ENCODE results near the gene CCDC88B. TPM values are rescaled to one million over a fixed set of nuclear protein-coding genes. Genes with fewer than 3 reads are reported as not detected.

The CCDC88B gene
- total RNA-seq, 1 experiment from 2014 or later, result 17.1 TPM

- Histone ChIP-seq H3K27me3 (ENCODE audit: control insufficient read depth, insufficient read depth, low read length) (no peaks in the 10 kb centered on the region), H3K4me3 (ENCODE audit: low read depth in 2 of 2, low read length in 2 of 2) (no peak overlapping the region), H3K9me3 (ENCODE audit: control insufficient read depth, insufficient read depth, low read depth, low read length) (no peaks in the 10 kb centered on the region), H3K4me1 (ENCODE audit: control insufficient read depth, insufficient read depth, low read length) (peaks cover 16% of the 10 kb centered on the region), H3K36me3 (ENCODE audit: control insufficient read depth, insufficient read depth, low read length) (no peaks in the 10 kb centered on the region), H3K27ac (ENCODE audit: low read length) (no peak overlapping the region)
- BruUV-seq (replicated peaks), result no TSS peak
- ATAC-seq, result no peak
- TF ChIP-seq REST (IDR thresholded peaks at IDR 0.05; ENCODE audit: insufficient read depth in 1 of 2, low read depth in 2 of 2, low read length in 1 of 2) (no peak), POLR2AphosphoS5 (IDR thresholded peaks at IDR 0.05; ENCODE audit: low read depth, low read length) (no peak), TCF7L2 (IDR thresholded peaks at IDR 0.05; ENCODE audit: low read depth, low read length) (no peak), CTCF (IDR thresholded peaks at IDR 0.05) (no peak), SIN3A (IDR thresholded peaks at IDR 0.05; ENCODE audit: borderline replicate concordance, insufficient read depth, low read depth, low read length) (no peak)
- intact Hi-C loops (cut with micrococcal nuclease; ENCODE audit: unreplicated experiment) (no loop called here), in situ Hi-C loops (cut with HindIII; ENCODE audit: low pct_unique_long_range_greater_than_20kb, low sequenced_read_pairs) (no loop called here)
- no peak for DNase-seq (ENCODE audit: low read depth, low spot score)
- POLR2A ChIA-PET, result interaction anchor here (1.5 kb wide), 1 partner anchor 20 kb away, joined by 5 read pairs; the partner anchor contains the start of genes PRDX5 and TRMT112
- CTCF ChIA-PET, result interaction anchor here (1.1 to 1.3 kb wide), 2 partner anchors 19 to 20 kb away, joined by 3 to 4 read pairs; partner anchors contain the start of gene PRDX5
Observed at GRCh38 chr11:64337538-64338249, 2.3 kb upstream of the CCDC88B start.

GRCh38 chr11:64338716-64339115 is 1.3 kb upstream of the CCDC88B start:
- CTCF ChIA-PET, result no interaction called here
- no peak overlapping the region for H3K4me3 ChIP-seq (ENCODE audit: low read depth in 2 of 2, low read length in 2 of 2)

More at GRCh38 chr11:64338716-64339115, 1.3 kb upstream of the CCDC88B start:
- intact Hi-C loops (cut with micrococcal nuclease; ENCODE audit: unreplicated experiment), result no loop called here
- POLR2A ChIA-PET, result no interaction called here
- H3K36me3 ChIP-seq (ENCODE audit: control insufficient read depth, insufficient read depth, low read length), result no peaks in the 10 kb centered on the region
- in situ Hi-C loops (cut with HindIII; ENCODE audit: low pct_unique_long_range_greater_than_20kb, low sequenced_read_pairs), result no loop called here
- peaks cover 24% of the 10 kb centered on the region for H3K4me1 ChIP-seq (ENCODE audit: control insufficient read depth, insufficient read depth, low read length)
- BruUV-seq (replicated peaks), result no TSS peak
- no peaks in the 10 kb centered on the region for H3K27me3 ChIP-seq (ENCODE audit: control insufficient read depth, insufficient read depth, low read length)
- no peak for TF ChIP-seq SIN3A (IDR thresholded peaks at IDR 0.05; ENCODE audit: borderline replicate concordance, insufficient read depth, low read depth, low read length)
- TF ChIP-seq REST (IDR thresholded peaks at IDR 0.05; ENCODE audit: insufficient read depth in 1 of 2, low read depth in 2 of 2, low read length in 1 of 2), result no peak
- TF ChIP-seq POLR2AphosphoS5 (IDR thresholded peaks at IDR 0.05; ENCODE audit: low read depth, low read length), result no peak
- no peak for TF ChIP-seq TCF7L2 (IDR thresholded peaks at IDR 0.05; ENCODE audit: low read depth, low read length)
- H3K27ac ChIP-seq (ENCODE audit: low read length), result no peak overlapping the region
- no peak for DNase-seq (ENCODE audit: low read depth, low spot score)
- no peaks in the 10 kb centered on the region for H3K9me3 ChIP-seq (ENCODE audit: control insufficient read depth, insufficient read depth, low read depth, low read length)
- no peak for ATAC-seq

Measured in Panc1 (cell line).